H1 (cell line): ENCODE results near the gene DAAM1.

ENCODE experiments used
- ASH2L ChIP-seq: fragments of 200-600, 300-600 bp; sonication (generic); IDR thresholded peaks from one replicate; pipeline ENCODE4 v1.7.1; 2017; ENCODE audit warnings: low read length
- ATF3 ChIP-seq: IDR thresholded peaks from 2 replicates; pipeline ENCODE4 v1.6.1; 2011; ENCODE audit warnings: low read depth, mild to moderate bottlenecking, low read length; ENCODE audit not compliant: insufficient read depth
- CEBPB ChIP-seq: IDR thresholded peaks from 2 replicates; pipeline ENCODE4 v1.6.1; 2012; ENCODE audit warnings: low read depth, low read length
- EP300 ChIP-seq, 2 experiments: IDR thresholded peaks; 1 replicate in 1 of 2; 2 replicates in 1 of 2; pipeline ENCODE4 v1.6.1; 2011 to 2012; ENCODE audit warnings: low read depth in 2 of 2, low read length in 2 of 2, mild to moderate bottlenecking in 2 of 2, borderline replicate concordance in 1 of 2, inconsistent platforms in 1 of 2, moderate library complexity in 1 of 2
- EZH2 ChIP-seq: fragments of 200-600 bp; sonication (generic); IDR thresholded peaks from 2 replicates; pipeline ENCODE4 v1.7.1; 2012; ENCODE audit warnings: low read depth, mild to moderate bottlenecking, moderate library complexity, low read length, inconsistent platforms; ENCODE audit not compliant: severe bottlenecking
- HDAC6 ChIP-seq: IDR thresholded peaks from one replicate; pipeline ENCODE4 v1.7.1; 2012; ENCODE audit warnings: low read depth, mild to moderate bottlenecking, inconsistent platforms, low read length, moderate library complexity
- MAFK ChIP-seq: IDR thresholded peaks from 2 replicates; pipeline ENCODE4 v1.6.1; 2012; ENCODE audit warnings: low read depth, mild to moderate bottlenecking, improper control_type of control experiment, low read length
- POLR2A ChIP-seq, 2 experiments: IDR thresholded peaks; 1 replicate in 1 of 2; 2 replicates in 1 of 2; pipeline ENCODE4 v1.6.1; 2011; ENCODE audit warnings: low read depth in 2 of 2, low read length in 2 of 2, mild to moderate bottlenecking in 2 of 2; ENCODE audit errors: control extremely low read depth in 1 of 2
- TBP ChIP-seq: IDR thresholded peaks from 2 replicates; pipeline ENCODE4 v1.6.1; 2011; ENCODE audit warnings: low read depth, low read length, improper control_type of control experiment
- TF ChIP-seq, protein P1 (sequence below), 3 experiments: IDR thresholded peaks; 1 replicate in 2 of 3; 2 replicates in 1 of 3; pipeline versions ENCODE4 v1.5.1 to v1.6.1; 2011; ENCODE audit warnings: low read length in 3 of 3, mild to moderate bottlenecking in 3 of 3, inconsistent platforms in 2 of 3, low read depth in 1 of 3, moderate library complexity in 1 of 3; ENCODE audit not compliant: insufficient read depth in 1 of 3; ENCODE audit errors: control extremely low read depth in 1 of 3

GRCh38 chr14:59184396-59184795 is 4.1 kb upstream of the DAAM1 start:
- TF ChIP-seq POLR2A (IDR thresholded peaks at IDR 0.05; ENCODE audit: control extremely low read depth in 1 of 2, low read depth in 2 of 2, low read length in 2 of 2): no peak
- TF ChIP-seq, protein P1, sequence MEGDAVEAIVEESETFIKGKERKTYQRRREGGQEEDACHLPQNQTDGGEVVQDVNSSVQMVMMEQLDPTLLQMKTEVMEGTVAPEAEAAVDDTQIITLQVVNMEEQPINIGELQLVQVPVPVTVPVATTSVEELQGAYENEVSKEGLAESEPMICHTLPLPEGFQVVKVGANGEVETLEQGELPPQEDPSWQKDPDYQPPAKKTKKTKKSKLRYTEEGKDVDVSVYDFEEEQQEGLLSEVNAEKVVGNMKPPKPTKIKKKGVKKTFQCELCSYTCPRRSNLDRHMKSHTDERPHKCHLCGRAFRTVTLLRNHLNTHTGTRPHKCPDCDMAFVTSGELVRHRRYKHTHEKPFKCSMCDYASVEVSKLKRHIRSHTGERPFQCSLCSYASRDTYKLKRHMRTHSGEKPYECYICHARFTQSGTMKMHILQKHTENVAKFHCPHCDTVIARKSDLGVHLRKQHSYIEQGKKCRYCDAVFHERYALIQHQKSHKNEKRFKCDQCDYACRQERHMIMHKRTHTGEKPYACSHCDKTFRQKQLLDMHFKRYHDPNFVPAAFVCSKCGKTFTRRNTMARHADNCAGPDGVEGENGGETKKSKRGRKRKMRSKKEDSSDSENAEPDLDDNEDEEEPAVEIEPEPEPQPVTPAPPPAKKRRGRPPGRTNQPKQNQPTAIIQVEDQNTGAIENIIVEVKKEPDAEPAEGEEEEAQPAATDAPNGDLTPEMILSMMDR (IDR thresholded peaks at IDR 0.05; ENCODE audit: control extremely low read depth in 1 of 3, insufficient read depth in 1 of 3, low read depth in 1 of 3, low read length in 3 of 3): no peak
- no peak for TF ChIP-seq ASH2L
- TF ChIP-seq CEBPB: no peak
- no peak for TF ChIP-seq EP300 (IDR thresholded peaks at IDR 0.05; ENCODE audit: borderline replicate concordance in 1 of 2, low read depth in 2 of 2, low read length in 2 of 2)
- TF ChIP-seq MAFK: no peak
- no peak for TF ChIP-seq ATF3
- TF ChIP-seq HDAC6: no peak
- no peak for TF ChIP-seq TBP
- TF ChIP-seq EZH2: no peak
